HEK293 (cell line): ENCODE measurements around the gene SLC26A1.

Experiments
- CTCF ChIA-PET: fragments of 350-600 bp; formaldehyde crosslinking; extraction: SDS; loops from one replicate; lab custom pipeline; 2021; ENCODE audit warnings: antibody characterized with exemption; lab: Yijun Ruan, JAX
- POLR2A ChIA-PET: fragments of 300-600 bp; formaldehyde crosslinking; extraction: SDS; loops from one replicate; lab custom pipeline; 2020; ENCODE audit warnings: antibody characterized with exemption, inconsistent platforms; lab: Yijun Ruan, JAX
- H3K27ac ChIP-seq: fragments of 200-500 bp; sonication (Bioruptor generic); 2 replicates; pipeline ENCODE4 v1.5.1; 2014; ENCODE audit warnings: low read depth, low read length, control low read depth, inconsistent platforms; ENCODE audit errors: extremely low read depth
- H3K36me3 ChIP-seq, 2 experiments: fragments of 200-500 bp in 1 of 2; sonication (Bioruptor generic) in 1 of 2; 1 replicate in 1 of 2; 2 replicates in 1 of 2; pipeline ENCODE4 v1.5.1; 2014 to 2017; ENCODE audit warnings: inconsistent platforms in 2 of 2, low read length in 2 of 2; ENCODE audit not compliant: control insufficient read depth in 2 of 2, insufficient read depth in 1 of 2
- H3K4me1 ChIP-seq: fragments of 200-500 bp; sonication (Bioruptor generic); 2 replicates; pipeline ENCODE4 v1.5.1; 2014; ENCODE audit warnings: mild to moderate bottlenecking, low read length, inconsistent platforms; ENCODE audit not compliant: control insufficient read depth, insufficient read depth
- H3K4me3 ChIP-seq: 2 replicates; pipeline ENCODE4 v1.5.1; 2011; ENCODE audit warnings: low read depth, mild to moderate bottlenecking, control low read depth, low read length, moderate library complexity
- H3K9me3 ChIP-seq: fragments of 200-500 bp; sonication (Bioruptor generic); 2 replicates; pipeline ENCODE4 v1.5.1; 2014; ENCODE audit warnings: low read depth, low read length, inconsistent platforms; ENCODE audit not compliant: control insufficient read depth, insufficient read depth
- GLI2 ChIP-seq: fragments of 450-650 bp; formaldehyde crosslinking; IDR thresholded peaks from 2 replicates; pipeline ENCODE4; 2017; ENCODE audit warnings: missing biosample characterization, missing genetic modification characterization, low read depth, borderline replicate concordance
- KLF16 ChIP-seq: fragments of 450-650 bp; formaldehyde crosslinking; IDR thresholded peaks from 2 replicates; pipeline ENCODE4 v1.5.1; 2017; ENCODE audit warnings: missing biosample characterization, missing genetic modification characterization
- MZF1 ChIP-seq: fragments of 450-650 bp; formaldehyde crosslinking; IDR thresholded peaks from 2 replicates; pipeline ENCODE4 v1.5.1; 2017; ENCODE audit warnings: missing biosample characterization, missing genetic modification characterization, borderline replicate concordance
- SP7 ChIP-seq: fragments of 450-650 bp; formaldehyde crosslinking; IDR thresholded peaks from 2 replicates; pipeline ENCODE4 v1.5.1; 2016; ENCODE audit warnings: missing biosample characterization, missing genetic modification characterization
- ZNF157 ChIP-seq: fragments of 450-650 bp; formaldehyde crosslinking; IDR thresholded peaks from 2 replicates; pipeline ENCODE4 v1.5.1; 2016; ENCODE audit warnings: missing biosample characterization, missing genetic modification characterization
- ZNF175 ChIP-seq: fragments of 450-650 bp; formaldehyde crosslinking; IDR thresholded peaks from 2 replicates; pipeline ENCODE4 v1.5.1; 2016; ENCODE audit warnings: missing biosample characterization, missing genetic modification characterization
- ZNF19 ChIP-seq: fragments of 450-650 bp; formaldehyde crosslinking; IDR thresholded peaks from 2 replicates; pipeline ENCODE4; 2016; ENCODE audit warnings: missing biosample characterization, missing genetic modification characterization, low read depth
- ZNF221 ChIP-seq: fragments of 450-650 bp; formaldehyde crosslinking; IDR thresholded peaks from 2 replicates; pipeline ENCODE4 v1.5.1; 2017; ENCODE audit warnings: missing biosample characterization, missing genetic modification characterization, borderline replicate concordance
- ZNF23 ChIP-seq: fragments of 450-650 bp; formaldehyde crosslinking; IDR thresholded peaks from 2 replicates; pipeline ENCODE4 v1.5.1; 2016; ENCODE audit warnings: missing biosample characterization, missing genetic modification characterization, borderline replicate concordance
- ZNF248 ChIP-seq: fragments of 450-650 bp; formaldehyde crosslinking; IDR thresholded peaks from 2 replicates; pipeline ENCODE4 v1.5.1; 2017; ENCODE audit warnings: missing biosample characterization, missing genetic modification characterization
- ZNF529 ChIP-seq: fragments of 450-650 bp; formaldehyde crosslinking; IDR thresholded peaks from 2 replicates; pipeline ENCODE4 v1.5.1; 2017; ENCODE audit warnings: missing genetic modification characterization, missing biosample characterization; ENCODE audit not compliant: insufficient replicate concordance
- ZNF548 ChIP-seq: fragments of 450-650 bp; formaldehyde crosslinking; IDR thresholded peaks from 2 replicates; pipeline ENCODE4 v1.5.1; 2016; ENCODE audit warnings: missing biosample characterization, missing genetic modification characterization
- ZNF558 ChIP-seq: fragments of 450-650 bp; formaldehyde crosslinking; IDR thresholded peaks from 2 replicates; pipeline ENCODE4 v1.5.1; 2016; ENCODE audit warnings: missing biosample characterization, missing genetic modification characterization
- ZNF626 ChIP-seq: fragments of 450-650 bp; sonication (Bioruptor Pico); formaldehyde crosslinking; IDR thresholded peaks from 2 replicates; pipeline ENCODE4 v1.5.1; 2018; ENCODE audit warnings: missing biosample characterization, missing genetic modification characterization, inconsistent platforms
- ZNF664 ChIP-seq: fragments of 450-650 bp; formaldehyde crosslinking; IDR thresholded peaks from 2 replicates; pipeline ENCODE4 v1.5.1; 2016; ENCODE audit warnings: missing biosample characterization, missing genetic modification characterization
- ZNF707 ChIP-seq: fragments of 450-650 bp; formaldehyde crosslinking; IDR thresholded peaks from 2 replicates; pipeline ENCODE4 v1.5.1; 2016; ENCODE audit warnings: missing biosample characterization, missing genetic modification characterization
- ZNF76 ChIP-seq: fragments of 450-650 bp; formaldehyde crosslinking; IDR thresholded peaks from 2 replicates; pipeline ENCODE4; 2016; ENCODE audit warnings: low read depth, missing biosample characterization, missing genetic modification characterization, borderline replicate concordance
- ZNF777 ChIP-seq: fragments of 450-650 bp; formaldehyde crosslinking; IDR thresholded peaks from 2 replicates; pipeline ENCODE4 v1.5.1; 2017; ENCODE audit warnings: missing biosample characterization, missing genetic modification characterization, borderline replicate concordance
- ZSCAN30 ChIP-seq: fragments of 450-650 bp; IDR thresholded peaks from 2 replicates; pipeline ENCODE4 v1.5.1; 2018; ENCODE audit warnings: missing biosample characterization, mild to moderate bottlenecking, missing genetic modification characterization, moderate library complexity
- TF ChIP-seq, protein P1 (sequence below): fragments of 450-650 bp; formaldehyde crosslinking; IDR thresholded peaks from 2 replicates; pipeline ENCODE4 v1.5.1; 2016; ENCODE audit warnings: missing biosample characterization, missing genetic modification characterization
- TF ChIP-seq, protein P2 (sequence below): fragments of 450-650 bp; formaldehyde crosslinking; IDR thresholded peaks from 2 replicates; pipeline ENCODE4 v1.5.1; 2016; ENCODE audit warnings: missing biosample characterization, missing genetic modification characterization

Gene SLC26A1

DNA sequence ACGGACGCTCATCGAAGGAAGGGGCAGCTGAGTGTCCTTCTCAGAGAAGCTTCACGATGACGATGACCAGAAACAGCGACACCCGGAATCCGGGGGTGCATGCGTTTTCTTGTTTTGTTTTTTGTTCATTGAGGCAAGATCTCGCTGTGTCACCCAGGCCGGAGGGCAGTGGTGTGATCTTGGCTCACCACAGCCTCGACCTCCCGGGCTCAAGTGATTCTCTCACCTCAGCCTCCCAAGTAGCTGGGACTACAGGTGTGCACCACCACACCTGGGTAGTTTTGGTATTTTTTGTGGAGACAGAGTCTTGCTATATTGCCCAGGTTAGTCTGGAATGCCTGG, 39.7 kb downstream of the SLC26A1 start (continued):
- TF ChIP-seq KLF16 (tag by site-specific recombination) = no peak
- TF ChIP-seq, protein P1, sequence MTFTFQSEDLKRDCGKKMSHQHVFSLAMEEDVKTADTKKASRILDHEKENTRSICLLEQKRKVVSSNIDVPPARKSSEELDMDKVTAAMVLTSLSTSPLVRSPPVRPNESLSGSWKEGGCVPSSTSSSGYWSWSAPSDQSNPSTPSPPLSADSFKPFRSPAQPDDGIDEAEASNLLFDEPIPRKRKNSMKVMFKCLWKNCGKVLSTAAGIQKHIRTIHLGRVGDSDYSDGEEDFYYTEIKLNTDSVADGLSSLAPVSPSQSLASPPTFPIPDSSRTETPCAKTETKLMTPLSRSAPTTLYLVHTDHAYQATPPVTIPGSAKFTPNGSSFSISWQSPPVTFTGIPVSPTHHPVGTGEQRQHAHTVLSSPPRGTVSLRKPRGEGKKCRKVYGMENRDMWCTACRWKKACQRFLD = no peak

DNA sequence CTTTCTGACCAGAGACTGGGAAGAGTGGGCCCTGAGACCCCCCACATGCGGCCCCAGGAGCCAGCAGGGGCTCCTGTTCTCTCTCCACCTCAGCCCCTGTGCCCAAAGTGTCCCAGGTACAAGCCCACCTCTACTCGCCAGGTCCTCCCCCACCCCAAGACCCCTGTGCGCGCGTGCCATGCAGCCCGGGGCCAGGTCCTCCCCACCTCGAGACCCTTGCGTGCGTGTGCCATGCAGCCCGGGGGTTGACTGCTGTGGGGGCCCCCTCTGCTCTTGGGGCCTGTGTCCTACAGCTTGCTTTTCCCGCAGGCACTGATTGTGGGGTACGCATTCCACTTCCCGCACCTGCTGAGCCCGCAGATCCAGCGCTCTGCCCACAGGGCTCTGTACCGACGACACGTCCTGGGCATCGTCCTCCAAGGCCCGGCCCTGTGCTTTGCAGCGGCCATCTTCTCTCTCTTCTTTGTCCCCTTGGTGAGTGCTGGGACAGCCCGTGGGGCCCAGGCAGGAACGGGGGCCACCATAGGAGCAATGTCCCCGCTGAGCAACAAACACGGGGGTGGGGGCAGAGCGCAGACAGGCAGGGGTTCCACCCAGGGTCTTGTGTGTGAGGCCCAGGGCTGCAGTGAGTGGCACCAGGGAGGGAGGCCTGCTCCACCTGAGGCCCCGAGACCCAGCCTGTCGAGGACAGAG, 40.2 kb downstream of the SLC26A1 start:
- CTCF ChIA-PET = interaction anchor here (0.6 kb wide), 1 partner anchor 12 kb away, joined by 3 read pairs; no protein-coding TSS in a partner anchor
- H3K9me3 ChIP-seq = no peaks in the 10 kb centered on the region
- H3K36me3 ChIP-seq = peaks cover 0 to 17% of the 10 kb centered on the region in 2 experiments; a peak in 1 of 3 replicates
- POLR2A ChIA-PET = no interaction called here
- no peak overlapping the region for H3K4me3 ChIP-seq
- TF ChIP-seq ZNF707 (no peak), ZNF626 (no peak), ZNF248 (tag by site-specific recombination) (no peak), ZNF548 (tag by site-specific recombination) (no peak), ZNF664 (tag by site-specific recombination) (no peak)
- no peak overlapping the region for H3K27ac ChIP-seq
- no peaks in the 10 kb centered on the region for H3K4me1 ChIP-seq

DNA sequence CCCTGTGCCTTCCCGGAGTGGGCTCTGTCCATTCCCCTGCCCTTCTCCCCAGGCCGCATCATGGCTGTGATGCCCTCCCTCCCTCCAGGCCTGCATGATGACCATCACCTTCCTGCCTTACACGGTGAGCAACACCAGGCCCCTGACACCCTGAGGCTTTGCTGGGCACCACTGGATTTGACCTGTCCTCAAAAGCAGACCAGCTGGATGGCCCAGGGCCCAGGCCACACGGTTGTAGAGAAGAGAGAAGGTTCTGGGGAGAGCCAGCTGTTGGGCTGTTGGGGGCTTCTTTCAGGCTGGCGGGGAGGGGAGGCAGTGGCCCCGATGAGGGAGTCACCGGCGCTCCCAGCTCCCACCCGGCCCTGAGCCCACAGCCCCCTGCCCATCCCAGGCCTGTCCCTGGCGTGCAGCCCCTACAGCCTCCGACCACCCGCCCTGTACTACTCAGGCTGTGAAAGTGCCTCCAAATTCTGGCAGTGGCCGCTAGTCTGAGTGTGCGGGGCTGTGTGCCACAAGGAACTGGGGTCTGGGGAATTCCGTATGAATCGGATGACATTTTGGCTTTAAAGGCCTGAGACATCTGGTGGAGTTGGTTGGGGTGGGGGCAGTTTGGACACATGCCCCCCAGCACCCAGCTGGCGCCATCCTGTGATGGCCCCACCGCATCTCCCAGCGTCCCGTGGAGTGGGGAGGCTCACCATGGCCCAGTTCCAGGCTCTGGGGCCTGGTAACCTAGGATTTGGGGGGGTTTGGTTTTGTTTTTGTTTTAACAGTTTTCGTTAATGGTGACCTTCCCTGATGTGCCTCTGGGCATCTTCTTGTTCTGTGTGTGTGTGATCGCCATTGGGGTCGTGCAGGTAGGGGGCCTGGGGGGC, 41.4 kb downstream of the SLC26A1 start:
- ChIA-PET CTCF (no interaction called here), POLR2A (no interaction called here)
- H3K4me1 ChIP-seq = no peaks in the 10 kb centered on the region
- H3K9me3 ChIP-seq = no peaks in the 10 kb centered on the region
- no peak for TF ChIP-seq ZNF157 (tag by site-specific recombination)
- no peak for TF ChIP-seq ZNF558 (tag by site-specific recombination)
- TF ChIP-seq ZNF175 (tag by site-specific recombination) = no peak
- no peak for TF ChIP-seq ZNF221 (tag by site-specific recombination)
- TF ChIP-seq, protein P1 = no peak
- no peak for TF ChIP-seq ZNF19 (tag by site-specific recombination)
- TF ChIP-seq ZNF777 = no peak
- no peak for TF ChIP-seq ZNF529 (tag by site-specific recombination)
- TF ChIP-seq GLI2 = no peak
- no peak for TF ChIP-seq MZF1 (tag by site-specific recombination)
- TF ChIP-seq SP7 (tag by site-specific recombination) = no peak
- TF ChIP-seq ZSCAN30 = no peak
- TF ChIP-seq ZNF23 = no peak
- TF ChIP-seq ZNF76 = no peak
- TF ChIP-seq, protein P2, sequence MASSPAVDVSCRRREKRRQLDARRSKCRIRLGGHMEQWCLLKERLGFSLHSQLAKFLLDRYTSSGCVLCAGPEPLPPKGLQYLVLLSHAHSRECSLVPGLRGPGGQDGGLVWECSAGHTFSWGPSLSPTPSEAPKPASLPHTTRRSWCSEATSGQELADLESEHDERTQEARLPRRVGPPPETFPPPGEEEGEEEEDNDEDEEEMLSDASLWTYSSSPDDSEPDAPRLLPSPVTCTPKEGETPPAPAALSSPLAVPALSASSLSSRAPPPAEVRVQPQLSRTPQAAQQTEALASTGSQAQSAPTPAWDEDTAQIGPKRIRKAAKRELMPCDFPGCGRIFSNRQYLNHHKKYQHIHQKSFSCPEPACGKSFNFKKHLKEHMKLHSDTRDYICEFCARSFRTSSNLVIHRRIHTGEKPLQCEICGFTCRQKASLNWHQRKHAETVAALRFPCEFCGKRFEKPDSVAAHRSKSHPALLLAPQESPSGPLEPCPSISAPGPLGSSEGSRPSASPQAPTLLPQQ = no peak
- H3K27ac ChIP-seq = no peak overlapping the region
- H3K36me3 ChIP-seq = peaks cover 0 to 12% of the 10 kb centered on the region in 2 experiments; a peak in 1 of 3 replicates
- H3K4me3 ChIP-seq = no peak overlapping the region
